Measurements from ENCODE around the gene RAD23A.
A peak's percentile ranks its signal among the peaks of the same experiment; 100 is the strongest.
"Not testable (repeated sequence)": the region's sequence is repeated elsewhere in the genome, so short reads cannot be mapped to it uniquely, and the experiment has no call there.

The RAD23A gene

GRCh38 chr19:12945479-12946091 lies at the start of gene RAD23A:
RAD23A (plus strand) TSS chr19:12945862; CDS start chr19:12945949, 87 bp downstream.
- peak; percentile 99 for DNase-seq

- no peak for DNase-seq
Observed at GRCh38 chr19:12896460-12896859, 49.2 kb upstream of the RAD23A start.

- no peak for DNase-seq
Observed at GRCh38 chr19:12899891-12900518, 45.7 kb upstream of the RAD23A start.

GRCh38 chr19:12907166-12907565 lies 38.5 kb upstream of the RAD23A start:
- DNase-seq = no peak

- DNase-seq = no peak
Observed at GRCh38 chr19:12912571-12912970, 33.1 kb upstream of the RAD23A start.

- no peak for DNase-seq
Observed at GRCh38 chr19:12913011-12913561, 32.6 kb upstream of the RAD23A start.

GRCh38 chr19:12913851-12914690 lies 31.6 kb upstream of the RAD23A start:
- DNase-seq = peak; percentile 75

GRCh38 chr19:12915860-12916259 lies 29.8 kb upstream of the RAD23A start:
- not testable (repeated sequence) for DNase-seq

GRCh38 chr19:12918253-12918652 lies 27.4 kb upstream of the RAD23A start:
- no peak for DNase-seq

GRCh38 chr19:12921047-12921446 lies 24.6 kb upstream of the RAD23A start:
- no peak for DNase-seq

- no peak for DNase-seq
Observed at GRCh38 chr19:12922959-12923358, 22.7 kb upstream of the RAD23A start.

GRCh38 chr19:12924621-12925310 lies 20.9 kb upstream of the RAD23A start:
- DNase-seq = no peak

GRCh38 chr19:12930002-12930645 lies 15.5 kb upstream of the RAD23A start:
- DNase-seq = no peak

- DNase-seq = no peak
Observed at GRCh38 chr19:12932392-12933286, 13.0 kb upstream of the RAD23A start.

- peak; percentile 92 for DNase-seq
Observed at GRCh38 chr19:12933287-12934072, 12.2 kb upstream of the RAD23A start, which contains the start of gene FARSA. FARSA (minus strand) TSS chr19:12933711; CDS start chr19:12933696, 15 bp downstream.

- no peak for DNase-seq
Observed at GRCh38 chr19:12935071-12935470, 10.6 kb upstream of the RAD23A start.

- DNase-seq = no peak
Observed at GRCh38 chr19:12936582-12936981, 9.1 kb upstream of the RAD23A start.

GRCh38 chr19:12937093-12937926 lies 8.4 kb upstream of the RAD23A start:
- peak; percentile 73 for DNase-seq
